Hepatocyte (in vitro differentiated cells): ENCODE measurements around the gene CBX1. TPM values are rescaled to one million over a fixed set of nuclear protein-coding genes. Genes with fewer than 3 reads are reported as not detected.

ENCODE experiments used
- DNase-seq: peaks from one replicate; pipeline ENCODE4 v3.0.0-alpha.2; 2016; ENCODE audit warnings: low spot score
- H2AFZ ChIP-seq: fragments of 200-600 bp; sonication (generic); 2 replicates; pipeline ENCODE4 v1.6.0; 2016; ENCODE audit warnings: antibody characterized with exemption, mild to moderate bottlenecking
- H3K27ac ChIP-seq: fragments of 200-600 bp; sonication (generic); 2 replicates; pipeline ENCODE4 v1.5.1; 2016; ENCODE audit warnings: mild to moderate bottlenecking
- H3K27me3 ChIP-seq: fragments of 200-600 bp; sonication (generic); 2 replicates; pipeline ENCODE4 v1.6.1; 2016
- H3K36me3 ChIP-seq: fragments of 200-600 bp; sonication (generic); replicated peaks from 2 replicates; pipeline ENCODE4 v1.5.1; 2016; ENCODE audit warnings: low read depth; ENCODE audit not compliant: insufficient read depth
- H3K4me1 ChIP-seq: fragments of 200-600 bp; sonication (generic); 2 replicates; pipeline ENCODE4 v1.5.1; 2016; ENCODE audit warnings: mild to moderate bottlenecking, moderate library complexity; ENCODE audit not compliant: insufficient read depth
- H3K4me2 ChIP-seq: fragments of 200-600 bp; sonication (generic); 2 replicates; pipeline ENCODE4 v1.6.0; 2016
- H3K4me3 ChIP-seq: fragments of 200-600 bp; sonication (generic); 2 replicates; pipeline ENCODE4 v1.5.1; 2016; ENCODE audit warnings: mild to moderate bottlenecking
- H3K79me2 ChIP-seq: fragments of 200-600 bp; sonication (generic); 2 replicates; pipeline ENCODE4 v1.6.0; 2017; ENCODE audit warnings: mild to moderate bottlenecking
- H3K9me2 ChIP-seq: fragments of 200-600 bp; sonication (generic); replicated peaks from 2 replicates; pipeline ENCODE4 v1.6.0; 2017; ENCODE audit warnings: mild to moderate bottlenecking; ENCODE audit not compliant: insufficient read depth
- H3K9me3 ChIP-seq: fragments of 200-600 bp; sonication (generic); 2 replicates; pipeline ENCODE4 v1.5.1; 2016; ENCODE audit warnings: low read depth, mild to moderate bottlenecking
- H4K20me1 ChIP-seq: fragments of 200-600 bp; sonication (generic); 2 replicates; pipeline ENCODE4 v1.6.0; 2016; ENCODE audit warnings: mild to moderate bottlenecking; ENCODE audit not compliant: insufficient read depth, poor library complexity, severe bottlenecking
- EZH2 ChIP-seq: fragments of 200-600 bp; sonication (generic); IDR thresholded peaks from 2 replicates; pipeline ENCODE4 v1.6.1; 2016; ENCODE audit warnings: antibody characterized with exemption, mild to moderate bottlenecking, borderline replicate concordance
- EZH2phosphoT487 ChIP-seq: fragments of 200-600 bp; sonication (generic); IDR thresholded peaks from one replicate; pipeline ENCODE4 v1.6.1; 2018; ENCODE audit warnings: antibody characterized with exemption, mild to moderate bottlenecking, low read depth, moderate library complexity; ENCODE audit not compliant: unreplicated experiment, severe bottlenecking
- WGBS: methylation state at CpG from one replicate; pipeline ENCODE4 v1.1.6; 2016; ENCODE audit warnings: low lambda C conversion rate; ENCODE audit errors: missing lambda C conversion rate; 5-methylcytosine and 5-hydroxymethylcytosine counted together
- polyA plus RNA-seq: library from polyadenylated mRNA; unstranded; fragments of >200 nt; fragmentation: Nextera tagmentation; extraction: Ambion mirVana; gene quantifications from 2 replicates; pipeline ENCODE4 v1.2.1, GENCODE V29; 2016
- total RNA-seq: library from RNA; depleted of rRNA; stranded (reverse); fragments of >200 nt; gene quantifications from 2 replicates; pipeline ENCODE4 v1.2.3, GENCODE V29; 2014
- TF ChIP-seq, protein P1 (sequence below): fragments of 200-600 bp; sonication (generic); IDR thresholded peaks from 2 replicates; pipeline ENCODE4 v1.5.1; 2016; ENCODE audit warnings: antibody characterized with exemption, mild to moderate bottlenecking; ENCODE audit not compliant: poor library complexity

The CBX1 gene
- total and polyA plus RNA-seq, 2 experiments from 2014 or later = 20.7 to 49.0 TPM

- Histone ChIP-seq H2AFZ (no peak overlapping the region), H3K4me3 (no peak overlapping the region), H3K9me2 (no peaks in the 10 kb centered on the region), H3K27me3 (no peaks in the 10 kb centered on the region), H3K36me3 (no peaks in the 10 kb centered on the region), H3K9me3 (no peaks in the 10 kb centered on the region), H3K27ac (no peak overlapping the region), H3K4me2 (no peak overlapping the region), H3K4me1 (no peaks in the 10 kb centered on the region), H3K79me2 (no peaks in the 10 kb centered on the region), H4K20me1 (no peaks in the 10 kb centered on the region)
- DNase-seq = no peak
- WGBS = 59% methylated on average over 5 of the region's 5 CpGs
- TF ChIP-seq, protein P1, sequence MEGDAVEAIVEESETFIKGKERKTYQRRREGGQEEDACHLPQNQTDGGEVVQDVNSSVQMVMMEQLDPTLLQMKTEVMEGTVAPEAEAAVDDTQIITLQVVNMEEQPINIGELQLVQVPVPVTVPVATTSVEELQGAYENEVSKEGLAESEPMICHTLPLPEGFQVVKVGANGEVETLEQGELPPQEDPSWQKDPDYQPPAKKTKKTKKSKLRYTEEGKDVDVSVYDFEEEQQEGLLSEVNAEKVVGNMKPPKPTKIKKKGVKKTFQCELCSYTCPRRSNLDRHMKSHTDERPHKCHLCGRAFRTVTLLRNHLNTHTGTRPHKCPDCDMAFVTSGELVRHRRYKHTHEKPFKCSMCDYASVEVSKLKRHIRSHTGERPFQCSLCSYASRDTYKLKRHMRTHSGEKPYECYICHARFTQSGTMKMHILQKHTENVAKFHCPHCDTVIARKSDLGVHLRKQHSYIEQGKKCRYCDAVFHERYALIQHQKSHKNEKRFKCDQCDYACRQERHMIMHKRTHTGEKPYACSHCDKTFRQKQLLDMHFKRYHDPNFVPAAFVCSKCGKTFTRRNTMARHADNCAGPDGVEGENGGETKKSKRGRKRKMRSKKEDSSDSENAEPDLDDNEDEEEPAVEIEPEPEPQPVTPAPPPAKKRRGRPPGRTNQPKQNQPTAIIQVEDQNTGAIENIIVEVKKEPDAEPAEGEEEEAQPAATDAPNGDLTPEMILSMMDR = no peak
Measured at GRCh38 chr17:48129981-48130380, 28.7 kb upstream of the CBX1 start.

DNA sequence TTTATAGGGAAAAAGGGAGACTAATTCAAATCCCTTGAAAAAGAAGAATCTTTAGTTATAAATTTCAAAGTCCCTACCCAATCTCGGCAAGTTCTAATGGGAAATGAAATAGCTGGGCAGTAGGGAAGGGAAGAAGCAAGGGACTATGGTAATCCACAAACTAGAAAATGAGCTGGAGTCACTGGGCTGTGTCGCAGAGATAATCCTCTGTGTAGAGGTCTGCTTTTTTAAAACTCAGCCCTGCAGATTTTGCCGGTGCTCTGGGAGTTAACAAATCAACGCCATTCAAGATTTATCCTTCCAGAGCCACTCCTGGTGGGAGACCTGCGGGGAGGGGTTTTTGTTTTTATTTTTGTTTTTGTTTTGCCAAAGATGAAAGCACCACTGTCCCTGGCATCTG lies 27.1 kb upstream of the CBX1 start:
- no peaks in the 10 kb centered on the region for H3K9me2 ChIP-seq
- H4K20me1 ChIP-seq = no peaks in the 10 kb centered on the region
- H3K79me2 ChIP-seq = no peaks in the 10 kb centered on the region
- no peak overlapping the region for H2AFZ ChIP-seq
- TF ChIP-seq EZH2phosphoT487 (no peak), EZH2 (no peak)
- TF ChIP-seq, protein P1 = no peak
- no peaks in the 10 kb centered on the region for H3K4me1 ChIP-seq
- no peak overlapping the region for H3K4me3 ChIP-seq
- no peaks in the 10 kb centered on the region for H3K36me3 ChIP-seq
- no peaks in the 10 kb centered on the region for H3K9me3 ChIP-seq
- H3K27me3 ChIP-seq = no peaks in the 10 kb centered on the region
- H3K27ac ChIP-seq = no peak overlapping the region
- no peak overlapping the region for H3K4me2 ChIP-seq
- no peak for DNase-seq
- WGBS = 42% methylated on average over 5 of the region's 5 CpGs

GRCh38 chr17:48127371-48128051 lies 26.2 kb upstream of the CBX1 start:
- Histone ChIP-seq H2AFZ (no peak overlapping the region), H3K4me1 (no peaks in the 10 kb centered on the region), H3K27ac (no peak overlapping the region), H3K9me2 (no peaks in the 10 kb centered on the region), H3K27me3 (no peaks in the 10 kb centered on the region), H4K20me1 (no peaks in the 10 kb centered on the region), H3K4me2 (no peak overlapping the region), H3K79me2 (no peaks in the 10 kb centered on the region), H3K36me3 (no peaks in the 10 kb centered on the region), H3K4me3 (no peak overlapping the region), H3K9me3 (no peaks in the 10 kb centered on the region)
- no peak for TF ChIP-seq EZH2phosphoT487
- TF ChIP-seq, protein P1 = no peak
- 91% methylated on average over 9 of the region's 9 CpGs for WGBS
- DNase-seq = no peak

DNA sequence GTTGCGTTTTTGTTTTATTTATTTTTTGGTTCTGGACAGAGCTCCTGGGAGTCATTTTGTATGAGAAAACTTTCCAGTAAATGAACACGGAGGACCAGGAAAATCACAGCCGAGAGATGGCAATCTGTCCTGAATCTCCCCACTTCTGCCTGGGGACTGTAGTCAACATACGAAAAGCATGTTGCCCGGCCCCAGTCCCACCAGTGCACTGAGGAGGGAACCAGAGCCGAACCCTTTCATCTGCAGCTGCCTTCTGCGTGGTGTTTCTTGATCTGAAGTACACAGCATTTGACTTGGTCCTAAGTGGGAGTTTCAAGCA lies 25.2 kb upstream of the CBX1 start:
- no peaks in the 10 kb centered on the region for H3K4me1 ChIP-seq
- DNase-seq = no peak
- H4K20me1 ChIP-seq = no peaks in the 10 kb centered on the region
- no peak overlapping the region for H3K4me2 ChIP-seq
- H3K9me2 ChIP-seq = no peaks in the 10 kb centered on the region
- no peaks in the 10 kb centered on the region for H3K79me2 ChIP-seq
- no peak overlapping the region for H3K4me3 ChIP-seq
- H3K27me3 ChIP-seq = no peaks in the 10 kb centered on the region
- 93% methylated on average over 7 of the region's 7 CpGs for WGBS
- H3K9me3 ChIP-seq = no peaks in the 10 kb centered on the region
- TF ChIP-seq EZH2phosphoT487 (no peak), EZH2 (no peak)
- TF ChIP-seq, protein P1 = no peak
- no peaks in the 10 kb centered on the region for H3K36me3 ChIP-seq
- no peak overlapping the region for H3K27ac ChIP-seq
- H2AFZ ChIP-seq = no peak overlapping the region
